Thyroid gland (tissue), 4 donors: ENCODE measurements around the gene MORC1.

Source experiments
- CTCF ChIP-seq, 6 experiments: fragments of 200-600 bp in 3 of 6; fragments of 450-650 bp in 3 of 6; sonication (generic) in 3 of 6; IDR thresholded peaks; one replicate each; pipeline ENCODE4 v1.5.1; 2016 to 2019; ENCODE audit warnings: antibody characterized with exemption in 6 of 6, mild to moderate bottlenecking in 2 of 6, inconsistent platforms in 1 of 6, moderate library complexity in 1 of 6
- POLR2A ChIP-seq, 2 donors: fragments of 450-650 bp; IDR thresholded peaks; one replicate each; pipeline ENCODE4 v1.6.1; 2017; ENCODE audit warnings: antibody characterized with exemption in 2 of 2, mild to moderate bottlenecking in 2 of 2, moderate library complexity in 1 of 2

DNA sequence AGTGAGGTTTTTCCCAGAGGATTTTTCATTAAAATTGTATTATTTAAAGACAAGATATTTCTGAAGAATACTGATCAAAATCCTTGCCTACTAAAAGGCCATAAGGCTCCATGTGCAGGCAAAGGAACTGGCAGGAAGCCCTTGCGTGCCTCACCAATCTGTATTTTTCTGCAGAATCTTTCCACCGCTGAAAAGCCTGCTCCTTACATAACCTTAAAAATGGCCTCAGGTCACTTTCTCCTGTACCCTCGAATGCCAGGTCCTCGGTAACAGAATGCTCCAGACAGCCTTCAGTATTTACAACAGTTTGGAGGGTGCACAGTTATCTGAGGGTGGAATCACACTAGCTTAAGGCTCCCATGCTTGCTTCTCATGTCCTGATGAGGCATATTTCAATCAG, 3.2 kb downstream of the MORC1 start:
- TF ChIP-seq CTCF (IDR thresholded peaks at IDR 0.05) (no peak), POLR2A (IDR thresholded peaks at IDR 0.05) (no peak)
